ENCODE data around the gene PHACTR4. TPM values are rescaled to one million over a fixed set of nuclear protein-coding genes. Genes with fewer than 3 reads are reported as not detected.
A peak's percentile ranks its signal among the peaks of the same experiment; 100 is the strongest.
"Not testable (repeated sequence)": the region's sequence is repeated elsewhere in the genome, so short reads cannot be mapped to it uniquely, and the experiment has no call there.

Gene PHACTR4
- polyA plus RNA-seq: 10 to 100 TPM in 2 of 3 donors, 1 to 10 TPM in 1; 9.1 to 20.6 (median 12.4) TPM

DNA sequence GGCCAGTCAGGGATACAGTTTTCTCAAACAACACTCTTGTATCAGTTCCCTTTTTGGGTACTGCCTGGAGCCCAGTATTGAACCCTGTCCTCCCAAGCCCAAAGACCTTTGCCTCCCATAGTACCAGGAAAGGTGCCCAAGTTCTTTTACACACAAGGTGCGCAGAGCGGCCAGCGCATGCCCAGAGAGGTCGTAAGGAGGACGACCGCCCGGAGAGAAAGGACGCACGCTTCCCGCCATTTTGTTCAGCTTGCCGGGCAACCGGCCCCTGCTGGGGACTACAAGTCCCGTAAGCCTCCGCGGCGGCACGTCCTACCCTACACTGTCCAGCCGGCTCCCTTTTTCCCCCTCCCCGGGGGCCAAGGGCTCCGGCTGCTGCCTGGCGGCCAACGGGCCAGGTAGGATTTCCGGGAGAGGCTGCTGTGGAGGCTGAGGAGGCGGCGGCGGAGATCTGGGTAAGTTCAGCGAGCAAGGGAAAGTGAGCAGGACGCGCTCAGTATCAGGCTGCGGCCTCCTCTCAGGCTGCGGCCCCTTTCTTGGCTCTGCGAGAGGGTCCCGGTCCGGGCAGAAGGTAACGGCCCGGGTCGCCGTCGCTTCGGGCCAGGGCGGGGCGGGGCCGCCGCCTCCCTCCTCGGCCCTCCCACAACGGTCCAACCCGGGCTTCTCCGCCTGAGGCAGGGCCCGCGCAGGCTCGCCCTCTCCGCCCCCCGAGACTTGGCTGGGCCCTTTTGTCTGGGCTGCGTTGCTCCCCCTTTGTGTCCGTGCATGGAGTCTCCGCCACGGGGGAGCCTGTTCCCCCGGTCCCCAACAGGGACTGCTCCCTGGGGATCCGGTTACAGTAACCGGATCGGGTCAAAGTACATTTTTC is at the start of gene PHACTR4:
Gene PHACTR4, plus strand, starts transcription at position 370 of the 868 bp plus-strand sequence. CDS start 37,708 bp downstream, outside the sequence.
- H3K27ac ChIP-seq (ENCODE audit: low read depth, low read length): peak within 1 kb of the TSS; percentile 56
- 0% methylated on average over 53 to 61 of the region's 61 CpGs for WGBS, 3 donors

DNA sequence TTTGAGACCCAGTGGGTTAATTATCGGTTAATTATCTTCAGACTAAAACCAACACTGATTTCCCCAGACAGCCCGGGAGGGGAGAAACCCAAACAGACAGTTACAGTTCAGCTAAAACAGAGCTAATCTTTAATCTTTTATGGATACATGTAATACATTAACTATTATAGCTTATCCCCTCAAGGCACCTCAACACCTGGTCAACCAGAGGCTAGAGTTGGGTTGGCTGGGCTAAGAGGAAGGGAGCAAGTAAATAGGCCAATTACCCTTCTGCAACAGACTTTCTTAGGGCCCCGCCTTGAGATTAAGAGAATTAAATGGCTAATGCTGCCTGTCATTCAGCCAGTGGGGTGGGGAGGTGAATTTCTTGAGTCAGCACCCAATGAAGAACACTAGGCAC is 47.3 kb upstream of the PHACTR4 start:
- WGBS, 3 donors: 36 to 84% (median 74%) methylated on average over 3 of the region's 3 CpGs
- H3K27ac ChIP-seq (ENCODE audit: low read depth, low read length): no peak overlapping the region

DNA sequence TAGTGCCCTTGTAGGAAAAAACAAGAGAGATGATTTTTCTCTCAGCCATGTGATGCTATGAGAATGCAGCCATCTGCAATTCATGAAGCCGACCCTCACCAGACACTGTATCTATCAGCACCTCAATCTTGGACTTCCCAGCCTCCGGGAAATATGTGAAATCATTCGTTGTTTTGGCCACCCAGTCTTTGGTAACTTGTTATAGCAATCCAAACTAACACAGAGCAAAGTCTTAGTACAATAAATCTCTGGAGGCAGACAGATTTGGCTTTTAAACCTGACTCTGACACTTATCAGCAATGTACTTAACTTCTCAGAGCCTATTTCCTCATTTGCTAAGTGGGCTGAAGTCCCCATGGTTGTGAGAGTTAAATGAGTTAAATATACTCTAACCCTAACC is 45.8 kb upstream of the PHACTR4 start:
- WGBS, 3 donors: 22 to 29% (median 25%) methylated on average over 3 of the region's 3 CpGs
- no peak overlapping the region for H3K27ac ChIP-seq (ENCODE audit: low read depth, low read length)

DNA sequence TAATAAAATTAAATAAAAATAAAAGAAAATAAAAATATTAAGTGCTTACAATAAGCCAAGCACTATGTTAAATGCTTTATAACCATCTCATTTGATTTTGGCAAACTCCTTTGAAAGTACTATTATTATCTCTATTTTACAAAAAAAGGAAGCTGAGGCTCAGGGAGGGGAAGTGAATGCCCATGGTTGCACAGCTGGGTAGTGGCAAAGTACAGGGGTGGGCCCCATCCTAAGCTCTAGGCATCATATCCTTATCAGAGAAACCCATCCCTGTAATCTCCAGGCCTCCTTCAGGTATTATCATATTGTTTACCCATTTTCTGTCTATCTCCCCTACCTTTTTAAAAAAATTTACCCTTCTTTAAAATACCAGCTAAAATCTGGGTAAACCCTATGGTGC is 43.0 kb upstream of the PHACTR4 start:
- H3K27ac ChIP-seq (ENCODE audit: low read depth, low read length): no peak overlapping the region

DNA sequence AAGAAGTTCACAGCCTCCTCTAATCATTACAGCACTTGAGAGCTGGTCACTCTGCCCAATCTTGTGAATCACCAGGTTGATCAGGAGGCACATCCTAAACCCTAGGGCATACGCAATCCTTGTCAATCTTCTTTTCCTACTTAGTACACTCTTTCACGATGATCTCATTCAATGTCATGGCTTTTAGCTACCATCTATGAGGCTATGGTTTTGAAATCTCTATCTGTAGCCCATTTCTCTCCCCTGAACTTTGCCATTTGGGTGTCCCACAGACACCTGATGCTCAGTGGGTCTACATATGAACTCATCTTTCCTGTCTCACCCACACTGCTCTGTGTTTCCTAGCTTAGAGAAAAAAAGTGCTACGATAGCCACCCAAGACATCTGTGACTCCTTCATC is 42.6 kb upstream of the PHACTR4 start:
- WGBS, 3 donors: 72 to 84% (median 82%) methylated on average over 3 of the region's 3 CpGs
- no peak overlapping the region for H3K27ac ChIP-seq (ENCODE audit: low read depth, low read length)

DNA sequence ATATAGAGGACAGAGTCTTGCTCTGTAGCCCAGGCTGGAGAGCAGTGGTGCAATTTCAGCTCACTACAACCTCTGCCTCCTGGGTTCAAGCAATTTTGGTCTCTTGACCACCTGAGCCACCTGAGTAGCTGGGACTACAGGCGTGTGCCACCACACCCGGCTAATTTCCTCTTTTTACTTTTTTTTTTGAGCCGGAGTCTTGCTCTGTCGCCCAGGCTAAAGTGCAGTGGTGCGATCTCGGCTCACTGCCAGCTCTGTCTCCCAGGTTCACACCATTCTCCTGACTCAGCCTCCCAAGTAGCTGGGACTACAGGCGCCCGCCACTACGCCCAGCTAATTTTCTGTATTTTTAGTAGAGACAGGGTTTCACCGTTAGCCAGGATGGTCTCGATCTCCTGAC is 42.1 kb upstream of the PHACTR4 start:
- WGBS, 3 donors: 78 to 94% (median 87%) methylated on average over 11 of the region's 11 CpGs
- H3K27ac ChIP-seq (ENCODE audit: low read depth, low read length): not testable (repeated sequence)

DNA sequence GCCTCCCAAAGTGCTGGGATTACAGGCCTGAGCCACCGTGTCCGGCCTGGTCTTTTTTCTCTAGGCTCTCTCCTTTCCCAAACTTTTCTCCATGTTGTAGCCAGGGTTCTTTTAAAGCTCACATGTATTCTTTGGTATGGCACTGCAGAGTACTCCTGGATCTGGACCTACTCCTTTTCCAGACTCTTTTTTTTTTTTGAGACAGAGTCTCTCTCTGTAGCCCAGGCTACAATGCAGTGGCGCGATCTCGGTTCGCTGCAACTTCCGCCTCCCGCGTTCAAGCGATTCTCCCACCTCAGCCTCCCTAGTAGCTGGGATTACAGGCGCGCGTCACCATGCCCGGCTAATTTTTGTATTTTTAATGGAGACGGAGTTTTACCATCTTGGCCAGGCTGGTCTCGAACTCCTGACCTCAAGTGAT is 41.3 kb upstream of the PHACTR4 start:
- H3K27ac ChIP-seq (ENCODE audit: low read depth, low read length): no peak overlapping the region

DNA sequence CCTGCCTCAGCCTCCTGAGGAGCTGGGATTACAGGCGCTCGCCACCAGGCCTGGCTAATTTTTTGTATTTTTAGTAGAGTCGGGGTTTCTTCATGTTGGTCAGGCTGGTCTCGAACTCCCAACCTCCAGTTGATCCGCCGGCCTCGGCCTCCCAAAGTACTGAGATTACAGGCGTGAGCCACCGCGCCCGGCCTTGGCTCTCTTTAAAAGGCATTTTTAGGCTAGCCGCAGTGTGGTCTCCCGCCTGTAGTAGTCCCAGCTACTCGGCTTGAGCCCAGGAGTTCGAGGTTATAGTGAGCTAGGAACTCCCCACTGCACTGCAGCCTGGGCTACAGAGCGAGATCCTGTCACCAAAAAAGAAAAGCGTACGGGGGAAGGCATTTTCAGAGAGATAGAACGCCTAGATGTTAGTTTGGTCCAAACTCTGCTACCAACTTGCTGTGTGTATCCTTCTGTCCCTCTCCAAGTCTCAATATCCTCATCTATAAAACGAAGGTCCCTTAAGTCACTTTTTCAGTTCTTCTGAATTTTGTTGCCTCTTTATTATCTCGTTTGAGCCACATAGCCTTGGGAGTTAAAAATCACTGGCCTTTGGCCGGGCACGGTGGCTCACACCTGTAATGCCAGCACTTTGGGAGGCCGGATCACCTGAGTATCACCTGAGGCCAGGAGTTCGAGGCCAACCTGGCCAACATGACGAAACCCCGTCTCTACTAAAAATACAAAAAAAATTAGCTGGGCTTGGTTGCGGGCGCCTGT is 40.0 kb upstream of the PHACTR4 start:
- no peak overlapping the region for H3K27ac ChIP-seq (ENCODE audit: low read depth, low read length)
- WGBS, 3 donors: 35 to 39% (median 36%) methylated on average over 29 of the region's 29 CpGs

More for the DNA sequence above, 41.3 kb upstream of the PHACTR4 start:
- WGBS, 3 donors: 55 to 67% (median 64%) methylated on average over 16 of the region's 16 CpGs

DNA sequence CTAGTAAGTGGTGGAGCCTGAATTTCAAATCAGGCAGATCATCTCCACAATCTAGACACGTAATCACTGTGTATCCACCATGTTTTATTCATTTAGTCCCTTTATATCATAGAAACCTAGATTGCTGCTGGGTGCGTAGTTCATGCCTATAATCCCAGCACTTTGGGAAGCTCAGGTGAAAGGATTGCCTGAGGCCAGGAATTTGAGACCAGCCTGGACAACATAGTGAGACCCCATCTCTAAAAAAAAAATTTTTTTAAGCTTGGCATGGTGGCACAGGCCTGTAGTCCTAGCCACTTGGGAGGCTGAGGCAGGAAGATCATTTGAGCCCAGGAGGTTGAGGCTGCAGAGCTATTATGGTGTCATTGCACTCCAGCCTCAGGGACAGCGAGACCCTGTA is 30.6 kb upstream of the PHACTR4 start:
- no peak overlapping the region for H3K27ac ChIP-seq (ENCODE audit: low read depth, low read length)
- 96 to 99% (median 99%) methylated on average over 3 of the region's 3 CpGs for WGBS, 3 donors

DNA sequence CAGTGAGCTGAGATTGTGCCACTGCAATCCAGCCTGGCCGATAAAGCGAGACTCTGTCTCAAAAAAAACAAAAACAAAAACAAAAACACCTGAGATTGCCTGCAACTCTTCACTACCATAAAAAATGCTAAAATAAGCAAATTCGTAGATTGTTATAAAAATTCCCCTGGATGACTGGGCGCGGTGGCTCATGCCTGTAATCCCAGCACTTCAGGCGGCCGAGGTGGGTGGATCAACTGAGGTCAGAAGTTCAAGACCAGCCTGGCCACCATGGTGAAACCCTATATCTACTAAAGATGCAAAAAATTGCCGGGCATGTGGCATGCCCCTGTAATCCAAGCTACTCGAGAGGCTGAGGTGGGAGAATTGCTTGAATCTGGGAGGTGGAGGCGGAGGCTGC is 30.0 kb upstream of the PHACTR4 start:
- no peak overlapping the region for H3K27ac ChIP-seq (ENCODE audit: low read depth, low read length)
- 83 to 92% (median 90%) methylated on average over 10 of the region's 10 CpGs for WGBS, 3 donors

DNA sequence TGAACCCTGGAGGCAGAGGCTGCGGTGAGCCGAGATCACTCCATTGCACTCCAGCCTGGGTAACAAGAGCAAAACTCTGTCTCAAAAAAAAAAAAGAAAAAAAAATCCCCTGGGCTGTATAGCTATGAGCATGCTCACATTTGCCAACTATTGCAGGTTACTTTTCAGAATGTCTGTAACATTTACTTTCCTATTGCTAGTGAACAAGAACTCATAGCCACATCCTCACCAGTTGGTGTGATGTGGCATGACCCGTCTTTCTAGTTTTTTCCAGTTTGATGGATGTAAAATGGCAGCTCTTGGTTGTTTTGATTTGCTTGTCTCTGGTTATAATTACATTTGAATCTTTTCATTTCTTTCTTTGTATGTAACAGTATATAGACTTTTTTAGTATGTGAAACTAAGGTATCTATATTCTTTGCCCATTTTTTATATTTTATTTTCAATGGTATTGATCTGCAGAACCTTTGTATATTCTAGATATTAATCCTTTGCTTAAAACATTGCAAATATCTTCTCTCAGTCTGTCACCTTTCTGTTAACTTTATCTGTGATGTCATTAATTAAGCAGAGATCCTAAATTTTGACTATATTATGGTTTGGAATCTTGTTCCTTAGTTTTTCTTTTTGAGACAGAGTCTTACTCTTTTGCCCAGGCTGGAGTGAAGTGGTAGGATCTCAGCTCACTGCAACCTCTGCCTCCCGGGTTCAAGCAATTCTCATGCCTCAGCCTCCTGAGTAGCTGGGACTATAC is 29.1 kb upstream of the PHACTR4 start:
- WGBS, 3 donors: 83 to 91% (median 89%) methylated on average over 4 of the region's 4 CpGs

DNA sequence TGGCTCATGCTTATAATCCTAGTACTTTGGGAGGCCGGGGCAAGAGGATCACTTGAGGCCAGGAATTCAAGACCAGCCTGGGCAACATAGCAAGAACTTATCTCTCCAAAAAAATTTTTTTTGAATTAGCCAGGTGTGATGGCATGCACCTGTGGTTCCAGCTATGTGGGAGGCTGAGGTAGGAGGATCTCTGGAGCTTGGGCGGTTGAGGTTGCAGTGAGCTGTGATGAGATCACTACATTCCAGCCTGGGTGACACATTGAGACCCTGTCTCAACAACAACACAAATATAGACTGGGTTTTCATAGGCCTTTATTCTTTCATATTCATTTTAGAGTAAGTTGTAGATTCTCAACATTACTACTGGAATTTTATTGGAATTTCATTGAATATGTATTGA is 27.9 kb upstream of the PHACTR4 start:
- no peak overlapping the region for H3K27ac ChIP-seq (ENCODE audit: low read depth, low read length)
- WGBS, 3 donors: 90 to 95% (median 92%) methylated on average over 2 of the region's 2 CpGs

More for the DNA sequence above, 29.1 kb upstream of the PHACTR4 start:
- no peak overlapping the region for H3K27ac ChIP-seq (ENCODE audit: low read depth, low read length)

DNA sequence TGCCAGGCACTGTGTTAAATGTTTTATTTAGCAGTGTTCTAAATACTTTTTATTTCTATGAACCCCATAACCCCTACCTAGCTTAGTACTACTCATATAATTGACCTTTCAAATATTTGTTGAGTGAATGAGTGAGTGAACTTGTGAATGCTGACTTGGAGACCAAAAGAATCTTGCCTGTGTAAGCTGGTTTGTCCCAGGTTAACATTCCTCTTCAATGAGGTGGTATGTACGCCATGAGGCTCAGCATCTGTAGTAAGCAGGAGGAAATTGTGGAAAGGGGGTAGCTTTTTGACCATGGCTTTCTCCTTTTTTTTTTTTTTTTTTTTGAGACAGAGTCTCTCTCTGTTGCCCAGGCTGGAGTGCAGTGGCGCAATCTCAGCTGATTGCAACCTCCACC is 26.1 kb upstream of the PHACTR4 start:
- WGBS, 3 donors: 92 to 100% (median 98%) methylated on average over 2 of the region's 2 CpGs
- no peak overlapping the region for H3K27ac ChIP-seq (ENCODE audit: low read depth, low read length)

DNA sequence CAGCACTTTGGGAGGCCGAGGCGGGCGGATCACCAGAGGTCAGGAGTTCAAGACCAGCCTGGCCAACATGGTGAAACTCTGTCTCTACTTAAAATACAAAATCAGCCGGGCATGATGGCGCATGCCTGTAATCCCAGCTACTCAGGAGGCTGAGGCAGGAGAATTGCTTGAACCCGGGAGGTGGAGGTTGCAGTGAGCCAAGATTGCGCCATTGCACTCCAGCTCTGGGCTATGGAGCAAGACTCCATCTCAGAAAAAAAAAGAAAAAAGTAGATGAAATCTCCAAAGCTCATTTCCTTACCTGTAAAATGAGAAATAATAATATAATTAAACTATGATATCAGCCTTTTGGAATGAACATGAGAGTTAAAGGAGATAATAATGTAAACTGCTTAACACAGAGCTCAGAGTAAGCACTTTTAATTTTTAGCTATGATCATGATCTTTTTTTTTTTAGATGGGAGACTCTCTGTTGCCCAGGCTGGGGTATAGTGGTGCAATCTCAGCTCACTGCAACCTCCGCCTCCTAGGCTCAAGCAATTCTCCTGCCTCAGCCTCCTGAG is 16.2 kb upstream of the PHACTR4 start:
- WGBS, 3 donors: 84 to 90% (median 88%) methylated on average over 8 of the region's 8 CpGs
- H3K27ac ChIP-seq (ENCODE audit: low read depth, low read length): not testable (repeated sequence)

DNA sequence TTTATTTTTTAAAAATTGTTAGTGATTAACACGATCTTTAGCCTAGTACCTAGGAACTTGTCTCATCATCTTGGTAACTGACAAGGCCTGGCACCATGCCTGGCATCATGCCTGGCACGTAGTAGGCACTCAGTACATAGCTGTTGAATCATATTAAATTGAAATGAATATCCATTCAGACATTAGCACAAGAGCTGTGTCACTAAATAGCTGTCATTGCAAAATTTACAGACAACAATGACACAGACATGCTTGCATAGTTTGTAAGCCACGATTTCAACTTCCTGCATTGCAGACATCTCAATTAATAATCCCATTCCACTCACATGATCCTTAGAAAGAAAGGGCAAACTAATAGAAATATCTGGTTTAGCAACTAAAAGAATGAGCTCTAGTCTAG is 15.4 kb upstream of the PHACTR4 start:
- no peak overlapping the region for H3K27ac ChIP-seq (ENCODE audit: low read depth, low read length)

DNA sequence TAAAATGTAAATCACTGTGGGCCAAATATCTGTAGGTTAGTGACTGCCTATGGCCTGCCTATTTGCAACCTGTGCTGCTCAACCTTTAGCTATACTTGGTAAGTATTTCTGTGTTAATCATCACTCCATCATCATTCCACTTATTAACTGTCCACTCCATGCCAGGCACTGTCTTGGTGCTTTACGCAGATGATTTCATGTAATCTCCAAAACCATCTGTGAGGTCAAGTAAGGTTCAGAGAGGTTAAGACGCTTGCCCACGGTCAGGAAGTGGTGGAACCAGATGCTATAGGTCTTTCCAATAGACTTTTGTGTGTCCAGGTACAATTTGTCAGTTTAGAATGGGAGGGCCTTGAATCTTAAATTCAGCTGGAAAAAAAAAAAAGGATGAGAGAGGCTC is 10.8 kb upstream of the PHACTR4 start:
- H3K27ac ChIP-seq (ENCODE audit: low read depth, low read length): no peak overlapping the region
- WGBS, 3 donors: 58 to 70% (median 58%) methylated on average over 3 of the region's 3 CpGs

More for the DNA sequence above, 15.4 kb upstream of the PHACTR4 start:
- 24 to 48% (median 38%) methylated on average over 3 of the region's 3 CpGs for WGBS, 3 donors

DNA sequence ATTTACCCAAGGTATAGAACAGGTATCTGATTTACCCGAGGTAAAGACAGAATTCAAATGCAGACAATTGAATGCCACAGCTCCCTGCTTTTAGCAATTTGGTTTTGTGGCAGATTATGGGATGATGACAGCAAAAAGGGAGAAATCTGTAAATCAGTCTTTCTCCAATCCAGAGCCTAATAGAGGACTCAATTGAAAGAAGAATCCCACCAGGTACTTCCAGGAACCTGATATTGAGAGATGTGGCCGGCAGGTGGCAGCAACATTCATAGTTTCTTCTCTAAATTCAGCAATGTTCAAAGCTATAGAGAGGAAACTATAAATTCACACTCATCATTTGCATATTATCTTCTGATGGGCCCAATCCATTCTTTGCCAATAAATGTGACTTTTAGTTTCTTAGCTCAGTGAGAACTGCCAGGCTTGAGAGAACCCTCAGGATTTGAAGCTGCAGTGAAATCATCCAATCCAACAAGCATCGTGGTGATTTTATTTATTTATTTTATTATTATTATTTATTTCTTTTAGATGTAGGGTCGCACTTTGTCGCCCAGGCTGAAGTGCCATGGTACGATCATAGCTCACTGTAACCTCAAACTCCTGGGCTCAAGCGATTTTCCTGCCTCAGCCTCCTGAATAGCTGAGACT is 9.8 kb upstream of the PHACTR4 start:
- H3K27ac ChIP-seq (ENCODE audit: low read depth, low read length): no peak overlapping the region
- WGBS, 3 donors: 38 to 48% (median 47%) methylated on average over 7 of the region's 7 CpGs

DNA sequence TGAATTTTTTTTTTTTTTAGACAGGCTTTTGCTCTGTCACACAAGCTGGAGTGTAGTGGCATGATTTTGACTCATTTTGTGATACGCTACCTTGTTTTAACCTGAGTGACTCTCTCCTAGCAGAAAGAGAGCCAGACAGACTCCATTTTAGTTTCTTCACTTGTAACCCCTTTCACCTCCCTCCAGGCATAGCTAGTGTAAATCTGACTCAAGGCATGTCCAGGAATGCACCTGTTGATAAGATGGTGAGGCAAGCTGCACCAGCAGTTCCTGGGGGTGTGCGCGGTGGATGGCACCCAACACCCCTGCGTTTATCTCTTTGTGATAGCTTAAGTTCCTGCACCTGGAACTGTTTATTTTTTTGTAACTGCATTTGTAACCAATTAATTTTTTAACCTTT is 4.7 kb upstream of the PHACTR4 start:
- H3K27ac ChIP-seq (ENCODE audit: low read depth, low read length): no peak overlapping the region
- WGBS, 3 donors: 47 to 73% (median 65%) methylated on average over 4 of the region's 4 CpGs

Data from adipose tissue (tissue), 3 donors.